HG03469 (cell line): Measurements from ENCODE around the gene MAPK12.

ENCODE experiments used
- ATAC-seq: cut with Tn5 transposase; IDR thresholded peaks from one replicate; pipeline ENCODE4 v1.9.1; 2021; ENCODE audit warnings: mild to moderate bottlenecking, moderate library complexity, moderate number of reproducible peaks; ENCODE audit not compliant: unreplicated experiment

The MAPK12 gene

DNA sequence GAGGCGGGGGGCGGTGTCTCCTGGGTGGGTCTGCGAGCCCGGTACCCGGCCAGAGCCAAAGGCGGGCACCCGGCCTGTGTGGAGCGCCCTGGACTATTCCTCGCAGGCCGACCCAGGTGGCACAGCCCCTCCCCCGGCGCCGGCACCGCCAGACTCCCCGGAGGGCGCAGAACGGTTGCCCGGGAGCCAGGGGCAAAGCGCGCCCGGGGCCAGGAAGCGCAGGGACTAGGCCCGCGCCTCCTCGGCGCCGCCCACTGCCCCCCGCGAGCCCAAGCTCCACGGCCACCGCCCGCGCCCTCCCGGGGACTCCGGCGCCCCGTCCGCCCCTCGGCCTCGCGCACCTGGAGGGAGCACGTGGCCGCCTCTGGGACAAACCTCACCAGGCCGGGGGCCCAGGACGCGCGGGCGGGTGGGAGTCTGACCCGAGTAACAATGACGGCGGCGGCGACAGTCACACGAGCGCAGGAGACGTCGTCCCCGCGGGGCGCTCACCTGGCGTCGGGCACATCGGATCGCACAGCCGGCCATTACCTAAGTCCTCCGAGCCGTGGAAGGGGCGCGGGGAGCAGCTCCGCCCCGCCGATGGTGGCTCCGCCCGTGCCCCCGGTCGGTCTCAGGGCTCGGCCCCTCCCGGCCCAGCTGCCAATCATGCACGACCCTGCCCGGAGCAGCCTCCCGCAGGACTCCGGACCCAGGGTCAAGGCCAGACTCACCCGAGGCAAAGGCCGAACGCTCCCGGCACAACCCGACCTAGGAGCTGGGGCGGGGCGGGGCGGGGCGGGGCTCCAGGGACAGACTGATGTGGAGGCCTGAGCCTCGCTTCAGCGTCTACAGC lies 38.5 kb upstream of the MAPK12 start:
- no peak for ATAC-seq

DNA sequence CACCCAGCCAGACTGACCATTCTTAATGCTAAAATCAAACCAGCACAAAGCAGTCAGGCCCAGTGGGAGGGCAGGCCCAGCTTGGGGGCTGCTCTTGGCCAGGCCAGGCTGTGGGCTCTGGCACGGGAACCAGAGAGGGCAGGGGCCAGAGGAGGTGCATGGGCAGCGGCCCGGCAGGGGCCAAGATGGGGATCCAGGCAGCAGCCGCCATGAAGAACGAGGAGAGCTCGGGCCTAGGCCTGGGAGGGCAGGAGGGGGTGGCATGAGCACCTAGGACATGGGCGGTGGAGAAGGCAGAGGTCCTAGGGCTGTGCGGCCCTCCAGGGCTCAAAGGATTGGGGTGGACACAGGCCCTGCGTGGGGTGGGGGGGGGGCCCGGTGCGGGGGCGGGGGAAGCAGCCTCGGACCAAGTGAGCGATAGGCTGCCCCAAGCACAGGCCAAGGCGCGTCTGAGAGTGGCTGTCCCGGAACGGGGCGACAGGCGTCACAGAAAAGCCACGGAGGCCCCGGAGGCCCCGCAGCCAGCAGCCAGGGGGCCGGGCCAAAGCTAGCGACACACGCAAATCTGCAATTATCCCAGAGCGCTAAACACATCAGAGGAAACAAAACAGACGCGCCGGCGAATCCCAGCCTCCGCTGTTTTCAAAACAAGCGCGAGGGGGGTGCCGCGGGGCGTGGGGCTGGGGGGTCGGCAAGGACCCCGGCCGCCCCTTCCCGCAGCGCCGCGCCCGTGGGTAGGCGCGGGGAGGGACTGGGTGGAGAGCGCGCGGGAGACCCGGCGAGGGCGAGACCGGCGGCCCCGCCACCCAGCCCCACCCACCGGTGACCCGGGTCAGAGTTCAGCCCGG lies 37.7 kb upstream of the MAPK12 start:
- no peak for ATAC-seq

GRCh38 chr22:50298266-50298637 lies 36.8 kb upstream of the MAPK12 start:
- ATAC-seq, result no peak

GRCh38 chr22:50297510-50298265 lies 36.2 kb upstream of the MAPK12 start:
- ATAC-seq, result no peak

GRCh38 chr22:50296658-50297490 lies 35.4 kb upstream of the MAPK12 start:
- ATAC-seq, result no peak

GRCh38 chr22:50294319-50294656 lies 32.8 kb upstream of the MAPK12 start:
- no peak for ATAC-seq

- no peak for ATAC-seq
Observed at GRCh38 chr22:50293441-50294318, 32.2 kb upstream of the MAPK12 start.

DNA sequence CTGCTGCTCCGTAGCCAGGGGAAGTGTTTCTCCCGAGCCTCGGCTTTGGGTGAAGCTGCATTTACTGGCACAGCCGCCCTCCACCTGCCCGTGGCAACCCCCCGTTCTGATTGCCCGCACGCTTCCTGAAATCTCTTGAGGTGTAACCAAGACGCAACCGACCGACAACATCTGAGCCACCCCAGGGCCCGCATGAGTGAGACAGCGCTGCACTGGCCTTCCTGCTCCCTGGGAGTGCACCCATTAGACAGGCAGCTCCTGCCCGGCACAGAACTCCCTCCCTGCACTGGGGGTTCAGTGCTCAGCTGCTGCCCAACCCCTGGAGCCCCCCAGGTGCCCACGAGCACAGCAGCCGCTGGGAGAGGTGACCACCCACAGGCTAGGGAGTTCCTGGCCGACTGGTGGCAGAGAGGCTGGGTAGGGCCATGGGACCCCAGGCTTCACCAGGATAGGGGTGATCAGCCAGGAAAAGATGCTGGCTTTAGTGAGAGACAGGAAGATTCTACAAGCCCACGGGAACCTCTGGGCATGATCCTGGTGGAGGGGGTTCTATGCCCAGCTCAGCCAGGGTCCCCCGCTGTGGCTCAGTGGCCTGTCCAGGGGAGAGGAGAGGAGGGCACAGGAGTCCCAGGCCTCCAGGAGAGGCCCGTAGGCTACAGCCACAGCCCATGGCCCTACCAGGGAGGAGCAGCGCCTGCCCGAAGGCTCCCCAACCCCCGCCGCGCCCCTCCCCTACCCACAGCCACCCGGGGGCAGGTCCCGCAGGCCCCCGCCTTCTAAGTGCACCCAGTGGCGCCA lies 31.4 kb upstream of the MAPK12 start:
- no peak for ATAC-seq

GRCh38 chr22:50289942-50290630 lies 28.6 kb upstream of the MAPK12 start:
- ATAC-seq, result no peak

DNA sequence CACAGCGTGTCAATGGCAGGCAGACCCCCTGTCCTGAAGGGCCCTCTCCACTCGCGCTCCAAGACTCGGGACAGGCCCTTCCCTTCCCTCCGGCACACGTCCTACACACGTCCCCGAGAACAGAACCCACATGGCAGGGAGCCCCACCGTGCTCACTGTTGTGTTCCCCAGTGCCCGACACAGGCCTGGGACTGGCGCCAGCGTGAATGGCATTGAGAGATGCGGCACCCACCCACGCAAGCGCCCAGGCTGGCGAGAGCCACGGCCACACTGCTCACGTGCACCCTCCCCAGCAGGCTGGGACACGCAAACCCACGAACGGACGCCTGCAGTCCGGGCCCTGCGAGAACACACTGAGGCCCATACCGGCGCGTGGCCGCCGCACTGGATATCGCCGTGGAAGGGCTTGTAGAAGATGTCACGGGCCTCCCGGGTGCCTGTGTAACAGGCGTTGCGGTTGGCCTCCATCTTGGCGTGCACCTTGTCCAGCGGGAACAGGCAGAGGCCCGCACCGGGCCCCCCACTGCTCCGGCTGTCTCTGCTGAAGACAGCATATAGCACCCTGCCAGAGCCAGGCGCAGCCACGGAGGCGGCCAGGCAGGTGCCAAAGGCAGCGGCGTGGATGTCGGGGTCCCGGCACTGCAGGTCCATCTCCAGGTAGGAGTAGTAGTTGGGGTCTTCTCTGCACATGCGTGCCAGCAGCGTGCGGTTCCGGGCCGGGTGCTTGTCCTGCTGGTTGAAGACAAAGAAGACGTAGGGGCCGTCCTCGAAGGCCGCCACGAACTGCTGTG lies 27.9 kb upstream of the MAPK12 start:
- ATAC-seq, result no peak

DNA sequence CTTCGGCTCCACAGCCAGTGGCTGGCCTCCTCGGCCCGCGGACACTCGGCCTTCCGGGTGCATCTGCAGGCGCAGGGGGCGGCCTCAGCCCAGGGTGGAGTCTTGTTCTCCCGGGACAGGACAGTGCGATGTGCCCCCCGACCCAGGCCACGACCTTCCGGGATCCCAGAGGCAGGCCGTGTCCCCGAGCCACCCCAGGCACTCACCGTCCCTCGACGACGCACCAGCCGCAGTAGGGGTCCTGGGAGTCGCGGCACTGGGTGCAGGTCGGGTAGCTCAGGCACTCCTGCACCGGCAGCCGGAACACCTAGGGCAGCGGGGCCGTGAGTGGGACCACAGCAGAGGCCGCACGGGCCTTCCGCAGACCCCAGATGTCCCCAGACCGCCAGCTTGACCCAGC lies 26.2 kb upstream of the MAPK12 start:
- no peak for ATAC-seq

GRCh38 chr22:50286701-50287318 lies 25.3 kb upstream of the MAPK12 start:
- ATAC-seq, result no peak

DNA sequence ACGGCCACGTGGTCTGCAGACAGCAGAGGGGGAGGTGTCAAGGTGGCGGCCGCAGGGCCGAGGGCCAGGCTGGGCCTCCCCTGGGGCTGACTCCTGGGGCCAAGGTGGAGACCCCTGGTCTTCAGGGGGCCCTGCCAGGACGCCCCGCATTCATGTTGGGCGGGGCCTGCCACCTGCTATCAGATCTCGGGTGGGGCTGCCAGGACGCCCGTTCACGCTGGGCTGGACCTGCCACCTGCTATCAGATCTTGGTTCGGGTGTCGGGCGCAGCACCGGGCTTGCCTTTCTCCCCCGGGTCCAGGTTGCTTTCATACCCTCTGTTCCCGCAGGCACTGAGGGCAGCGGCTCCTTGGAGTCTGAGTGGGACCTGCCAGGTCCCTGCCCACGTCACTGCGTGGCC lies 24.8 kb upstream of the MAPK12 start:
- no peak for ATAC-seq

DNA sequence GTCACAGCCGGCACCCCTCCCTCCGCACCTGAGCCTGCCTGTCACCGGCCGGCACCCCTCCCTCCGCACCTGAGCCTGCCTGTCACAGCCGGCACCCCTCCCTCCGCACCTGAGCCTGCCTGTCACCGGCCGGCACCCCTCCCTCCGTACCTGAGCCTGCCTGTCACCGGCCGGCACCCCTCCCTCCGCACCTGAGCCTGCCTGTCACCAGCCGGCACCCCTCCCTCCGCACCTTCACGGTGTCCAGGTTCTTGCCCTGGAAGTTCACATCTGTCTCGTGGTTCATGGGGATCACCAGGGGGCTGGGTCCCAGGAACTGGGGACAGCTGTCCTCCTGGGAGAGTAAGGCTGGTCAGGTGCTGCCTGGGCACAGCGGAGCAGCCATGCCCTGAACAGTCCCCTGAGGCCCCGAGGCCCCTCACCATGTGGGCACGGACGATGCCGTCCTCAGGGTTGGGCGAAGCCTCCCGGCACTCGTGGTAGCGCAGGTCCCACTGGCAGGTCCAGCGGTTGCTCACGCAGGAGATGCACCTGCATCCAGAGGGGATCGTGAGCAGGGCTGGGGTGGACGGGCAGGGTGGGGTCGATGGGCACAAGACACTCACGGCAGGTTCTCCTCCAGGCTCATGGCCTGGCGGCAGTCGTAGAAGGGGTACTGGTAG lies 24.2 kb upstream of the MAPK12 start:
- ATAC-seq, result no peak

GRCh38 chr22:50284479-50284878 lies 23.0 kb upstream of the MAPK12 start:
- ATAC-seq, result no peak

DNA sequence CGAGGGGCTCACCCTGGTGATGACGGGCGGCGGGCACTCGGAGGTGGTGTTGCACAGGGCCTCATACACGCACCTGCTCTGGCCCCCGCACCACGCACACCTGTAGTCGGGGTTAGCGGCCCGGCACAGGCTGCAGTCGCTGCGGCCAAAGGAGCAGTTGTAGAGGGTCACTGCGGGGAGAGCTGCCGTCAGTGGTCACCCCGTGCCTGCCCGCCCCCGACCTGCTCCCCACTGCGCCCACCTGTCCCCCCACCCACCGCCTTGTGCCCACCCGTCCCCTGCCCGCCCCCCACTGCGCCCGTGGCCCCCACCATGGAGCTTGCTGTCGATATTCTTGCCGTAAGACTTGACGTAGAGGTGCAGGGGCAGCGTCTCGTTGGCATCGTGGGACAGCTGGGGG lies 22.3 kb upstream of the MAPK12 start:
- no peak for ATAC-seq
